GM18951 (cell line): ENCODE data around the gene CDC14B.
"Not testable (repeated sequence)": the region's sequence is repeated elsewhere in the genome, so short reads cannot be mapped to it uniquely, and the experiment has no call there.

ENCODE experiments used
- POLR2A ChIP-seq: IDR thresholded peaks from 4 replicates; pipeline ENCODE4 v1.6.1; 2011; ENCODE audit warnings: mild to moderate bottlenecking; ENCODE audit not compliant: insufficient read length, insufficient read depth; ENCODE audit errors: extremely low read depth
- in situ Hi-C: fragments of 300-500 bp; cut with MboI; formaldehyde crosslinking; loops from one replicate; pipeline ENCODE4 v1.12.0; 2022; ENCODE audit warnings: low sequenced_read_pairs, mixed read lengths, inconsistent platforms; ENCODE audit not compliant: unreplicated experiment

The CDC14B gene

GRCh38 chr9:96503918-96504317 is 115.7 kb downstream of the CDC14B start:
- TF ChIP-seq POLR2A, result no peak
- in situ Hi-C loops, result no loop called here

GRCh38 chr9:96503374-96503748 is 116.3 kb downstream of the CDC14B start:
- in situ Hi-C loops, result not testable (repeated sequence)

DNA sequence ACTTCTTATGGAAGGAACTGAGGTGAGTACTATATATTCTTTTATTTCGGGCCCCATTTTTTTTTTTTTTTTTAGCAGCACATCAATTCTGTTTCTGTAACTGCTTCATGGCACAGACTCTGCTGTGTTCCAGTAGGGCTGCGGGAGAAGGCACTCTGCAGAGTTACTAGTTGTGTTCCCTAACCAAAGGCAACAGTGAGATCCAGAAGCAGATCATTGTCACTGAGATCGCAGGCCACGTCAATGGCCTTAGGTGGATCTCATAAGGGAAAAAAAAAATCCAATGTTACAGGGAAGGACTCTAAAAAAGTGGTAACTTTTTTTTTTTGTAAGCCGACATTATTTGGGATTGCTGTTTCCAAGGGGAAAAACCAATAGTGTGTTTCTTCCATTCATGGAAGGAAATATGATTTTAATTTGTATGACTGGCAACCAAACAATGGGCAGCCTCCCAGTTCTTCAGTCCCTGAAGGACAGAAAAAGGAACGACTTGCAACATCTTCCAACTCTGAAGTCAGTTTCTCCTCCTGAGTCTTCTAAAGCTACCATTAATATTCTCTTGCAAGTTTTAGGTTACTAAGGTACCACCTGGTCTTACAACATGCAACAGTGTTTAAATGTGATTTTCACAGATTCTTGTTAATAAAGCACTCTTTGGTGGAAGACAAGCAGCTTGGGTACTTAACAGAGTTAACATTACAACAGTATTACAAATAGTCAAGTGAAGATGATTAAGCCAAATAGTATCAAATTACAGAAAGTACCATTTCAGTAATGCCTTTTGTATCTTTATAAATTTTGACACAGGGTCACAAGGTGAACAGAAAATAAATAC is 116.9 kb downstream of the CDC14B start:
- TF ChIP-seq POLR2A, result no peak
- in situ Hi-C loops, result no loop called here

GRCh38 chr9:96501633-96502538 is 117.8 kb downstream of the CDC14B start:
- in situ Hi-C loops, result no loop called here
- no peak for TF ChIP-seq POLR2A

GRCh38 chr9:96500696-96501632 is 118.7 kb downstream of the CDC14B start:
- no peak for TF ChIP-seq POLR2A
- in situ Hi-C loops, result no loop called here

DNA sequence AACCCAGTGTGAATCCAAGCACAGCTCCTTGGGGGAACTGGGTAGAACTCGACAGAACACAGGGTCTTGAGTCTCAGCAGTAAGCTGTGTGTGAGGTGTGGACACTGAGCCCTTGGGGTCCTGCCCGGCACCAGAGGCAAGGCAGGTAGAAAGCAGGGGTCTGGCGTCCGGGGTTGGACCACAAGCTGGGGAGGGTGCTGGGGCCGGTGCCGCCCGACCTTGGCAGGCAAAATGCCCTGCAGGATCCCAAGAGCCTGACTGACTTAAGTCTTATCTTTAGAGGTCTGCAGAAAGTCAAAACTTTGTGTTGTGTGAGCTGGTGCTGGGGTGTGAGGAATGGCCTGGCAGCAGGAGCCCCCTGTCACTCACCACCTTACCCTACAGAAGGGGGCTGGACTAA is 120.4 kb downstream of the CDC14B start:
- in situ Hi-C loops, result no loop called here
- TF ChIP-seq POLR2A, result no peak

- TF ChIP-seq POLR2A, result no peak
- in situ Hi-C loops, result no loop called here
Observed at GRCh38 chr9:96498796-96499195, 120.8 kb downstream of the CDC14B start.

DNA sequence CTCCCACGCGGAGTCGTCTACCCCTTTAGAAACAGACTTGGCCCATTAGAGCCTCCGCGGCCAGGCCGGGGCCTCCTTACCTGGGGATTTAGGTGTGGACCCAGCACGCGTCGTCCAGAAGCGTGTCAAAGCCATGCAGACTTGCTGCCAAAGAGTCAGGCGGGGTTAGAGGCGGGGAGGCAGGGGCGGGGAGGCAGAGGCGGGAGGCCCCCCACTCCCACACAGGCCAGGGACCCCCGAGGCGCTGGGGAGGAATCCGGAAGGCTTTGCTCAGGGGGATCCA is 122.6 kb downstream of the CDC14B start:
- no peak for TF ChIP-seq POLR2A
- in situ Hi-C loops, result no loop called here

DNA sequence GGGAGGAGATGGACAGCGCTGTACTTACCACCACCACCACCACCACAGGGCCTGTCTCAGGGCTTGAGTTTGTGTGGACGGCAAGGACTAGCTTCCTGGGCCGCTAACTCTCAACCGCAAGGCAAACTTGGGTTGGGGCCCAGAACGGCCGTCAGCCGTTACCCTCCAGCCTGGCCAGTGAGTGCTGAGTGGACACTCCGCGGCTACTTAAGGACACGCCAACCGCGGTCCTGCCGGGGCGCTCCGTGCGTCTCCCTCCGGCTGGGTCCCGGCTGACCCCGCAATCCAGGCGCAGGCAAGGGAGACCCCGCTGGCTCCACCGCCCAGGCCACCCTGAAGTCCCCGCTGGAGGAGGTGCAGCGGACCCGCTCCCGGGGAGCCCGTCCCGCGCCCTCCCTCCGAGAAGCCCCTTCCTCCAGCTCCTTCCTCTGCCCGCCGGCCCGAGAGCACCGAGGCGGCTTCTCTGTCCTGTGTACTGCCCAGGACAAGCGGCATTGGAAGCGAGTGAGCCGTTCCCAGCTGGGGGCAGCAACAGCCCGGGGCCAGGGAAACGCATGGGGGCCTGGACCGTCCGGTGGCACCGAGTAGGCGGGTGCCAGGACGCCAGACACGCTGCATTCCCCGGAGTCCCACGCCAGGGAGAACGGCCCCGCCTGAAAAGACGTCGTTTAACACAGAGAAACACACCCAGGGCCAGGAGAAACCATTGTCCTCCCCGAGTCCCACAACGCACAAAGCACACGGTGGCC is 123.1 kb downstream of the CDC14B start:
- TF ChIP-seq POLR2A, result no peak
- in situ Hi-C loops, result no loop called here

GRCh38 chr9:96495341-96495740 is 124.3 kb downstream of the CDC14B start:
- in situ Hi-C loops, result no loop called here
- no peak for TF ChIP-seq POLR2A

DNA sequence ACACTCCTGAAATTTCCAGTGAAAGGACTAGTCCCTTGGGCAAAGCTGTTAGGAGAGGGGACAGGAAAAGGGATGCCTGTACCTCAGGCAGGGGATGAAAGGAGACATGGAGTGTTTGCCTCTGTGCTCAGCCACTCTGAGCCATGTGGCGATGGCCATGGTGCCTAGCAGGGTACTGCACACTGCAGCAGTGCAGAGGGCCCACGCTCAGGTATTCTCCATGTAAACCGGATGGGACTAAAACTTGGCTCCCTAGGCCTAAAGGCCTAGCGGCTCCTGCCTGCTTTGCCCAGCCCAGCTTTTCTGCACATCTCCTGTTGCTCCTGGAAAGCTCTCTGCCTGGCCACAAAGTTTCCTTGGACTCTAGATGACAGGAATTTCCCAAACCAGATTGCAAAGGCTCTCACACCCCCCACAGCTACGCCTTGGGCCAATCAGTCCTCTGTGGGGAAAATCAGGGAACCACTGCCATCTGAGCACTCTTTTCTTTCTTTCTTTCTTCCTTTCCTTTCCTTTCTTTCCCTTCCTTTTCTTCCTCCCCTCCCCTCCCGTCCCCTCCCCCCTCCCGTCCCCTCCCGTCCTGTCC is 125.3 kb downstream of the CDC14B start:
- in situ Hi-C loops, result no loop called here
- TF ChIP-seq POLR2A, result no peak

- no peak for TF ChIP-seq POLR2A
- in situ Hi-C loops, result no loop called here
Observed at GRCh38 chr9:96493757-96494156, 125.9 kb downstream of the CDC14B start.
